Posterior cingulate gyrus (tissue), 11 donors: ENCODE results near the gene ADAMTSL2.

ENCODE experiments used
- DNase-seq, 10 donors: peaks; one replicate each; pipeline versions ENCODE4 v3.0.0 to v3.0.0-alpha.2; 2020 to 2021; ENCODE audit warnings: mixed read lengths in 3 of 10
- intact Hi-C: fragments of 100-400 bp; cut with DNase I; formaldehyde crosslinking; loops from one replicate; pipeline ENCODE4 v1.15.1; 2023

ADAMTSL2 gene

DNA sequence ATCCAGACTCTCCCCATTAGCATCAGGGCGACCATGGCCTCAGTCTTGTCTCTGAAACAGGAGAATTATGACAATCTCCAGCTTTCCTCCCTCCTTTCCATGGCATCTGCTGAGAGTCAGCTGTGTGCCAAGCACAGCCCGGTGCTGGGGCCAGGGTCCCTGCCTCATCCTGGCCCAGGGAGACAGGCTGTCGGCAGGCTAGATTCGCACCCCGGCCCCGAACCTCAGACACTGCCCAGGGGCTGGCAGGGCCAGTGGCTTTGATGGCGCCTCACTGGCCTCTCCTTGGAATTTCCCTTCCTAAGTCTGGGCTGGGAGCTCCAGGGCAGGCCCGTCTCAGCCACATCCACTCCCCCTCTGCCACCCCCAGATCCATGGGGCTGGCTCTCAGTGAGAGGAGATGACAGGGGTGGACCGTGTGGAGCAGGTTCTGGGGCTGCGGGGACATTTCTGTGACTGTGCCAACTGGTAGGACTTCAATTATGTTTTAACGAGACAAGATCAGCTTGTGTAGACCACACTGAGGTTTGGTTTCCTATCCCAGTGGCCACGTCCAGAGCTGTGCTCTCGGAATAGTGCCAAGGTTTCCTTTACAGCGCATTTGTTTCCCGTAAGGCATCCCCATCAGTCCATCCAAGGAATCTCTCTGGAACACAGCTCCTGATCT lies 59.2 kb downstream of the ADAMTSL2 start:
- DNase-seq: peak in 1 of 10 donors; percentile 79
- intact Hi-C loops: no loop called here

DNA sequence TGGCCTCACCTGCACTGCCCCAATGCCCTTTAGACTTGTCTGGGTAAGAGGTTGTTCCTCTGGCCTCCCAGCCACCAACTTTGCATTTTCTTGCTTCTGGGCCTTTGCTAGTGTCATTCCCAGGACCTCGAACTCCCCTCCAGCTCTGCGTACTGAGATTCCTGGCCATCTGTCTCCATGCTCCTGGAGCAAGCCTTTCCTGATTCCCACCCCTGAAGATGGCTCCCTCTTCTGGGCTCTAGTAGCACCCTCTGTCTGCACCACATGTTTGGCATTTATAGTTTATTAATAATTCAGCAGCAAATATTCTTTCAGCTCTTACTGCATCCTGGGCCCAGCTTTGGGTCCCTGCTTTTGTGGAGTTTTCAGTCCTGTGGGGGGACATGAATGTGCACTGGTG lies 59.8 kb downstream of the ADAMTSL2 start:
- intact Hi-C loops: no loop called here
- no peak for DNase-seq

DNA sequence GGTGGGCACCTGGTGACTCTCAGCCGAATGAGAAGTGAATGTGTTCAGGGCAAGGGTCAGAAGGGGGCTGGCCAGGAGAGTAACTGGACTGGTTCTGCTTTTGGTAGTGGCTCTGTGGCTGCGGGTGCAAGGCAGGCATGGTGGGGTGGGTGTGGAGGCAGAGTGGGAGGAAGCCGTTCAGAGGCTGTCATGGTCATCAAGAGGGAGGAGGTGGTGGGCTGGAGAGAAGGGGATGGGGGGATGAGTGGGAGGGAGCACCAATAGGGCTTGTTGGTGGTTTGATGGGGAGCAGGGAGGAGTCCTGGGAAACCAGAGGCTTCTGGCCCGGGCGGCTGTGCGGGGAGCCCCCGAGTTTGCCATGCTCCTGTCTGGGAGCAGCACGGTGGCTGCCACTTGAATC lies 61.4 kb downstream of the ADAMTSL2 start:
- intact Hi-C loops: no loop called here
- DNase-seq: peak in 1 of 10 donors; percentile 57

DNA sequence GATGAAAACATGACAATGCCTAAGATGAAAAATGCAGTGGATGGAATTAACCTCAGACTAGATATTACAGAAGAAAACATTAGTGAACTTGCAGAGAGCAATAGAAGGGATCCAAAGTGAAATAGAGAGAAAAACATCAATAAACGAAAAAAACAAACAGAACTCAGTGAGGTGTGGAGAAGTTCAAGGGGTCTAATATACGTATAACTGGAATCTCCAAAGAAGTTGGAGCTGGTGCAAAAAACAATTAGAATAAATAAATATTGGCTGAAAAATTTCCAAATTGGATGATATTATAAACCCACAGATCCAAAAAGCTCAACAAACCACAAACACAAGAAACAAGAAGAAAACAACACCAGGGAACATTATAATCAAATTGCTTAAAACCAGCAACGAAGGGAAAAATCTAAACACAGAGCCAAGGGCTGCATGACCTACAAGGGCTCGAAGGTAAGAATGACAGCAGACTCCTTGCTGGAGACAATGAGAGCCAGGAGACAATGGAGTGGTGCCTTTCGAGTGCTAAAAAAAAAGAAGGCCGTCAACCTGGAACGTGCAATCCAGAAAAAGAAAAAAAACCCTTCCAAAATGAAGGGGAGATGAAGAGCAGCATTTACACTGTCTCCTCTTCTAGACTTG lies 62.9 kb downstream of the ADAMTSL2 start:
- intact Hi-C loops: no loop called here
- peak in 1 of 10 donors; percentile 3 for DNase-seq

- DNase-seq: peak in 2 of 10 donors; percentile 38 to 50
- intact Hi-C loops: no loop called here
Observed at GRCh38 chr9:133598978-133599377, 64.5 kb downstream of the ADAMTSL2 start.

DNA sequence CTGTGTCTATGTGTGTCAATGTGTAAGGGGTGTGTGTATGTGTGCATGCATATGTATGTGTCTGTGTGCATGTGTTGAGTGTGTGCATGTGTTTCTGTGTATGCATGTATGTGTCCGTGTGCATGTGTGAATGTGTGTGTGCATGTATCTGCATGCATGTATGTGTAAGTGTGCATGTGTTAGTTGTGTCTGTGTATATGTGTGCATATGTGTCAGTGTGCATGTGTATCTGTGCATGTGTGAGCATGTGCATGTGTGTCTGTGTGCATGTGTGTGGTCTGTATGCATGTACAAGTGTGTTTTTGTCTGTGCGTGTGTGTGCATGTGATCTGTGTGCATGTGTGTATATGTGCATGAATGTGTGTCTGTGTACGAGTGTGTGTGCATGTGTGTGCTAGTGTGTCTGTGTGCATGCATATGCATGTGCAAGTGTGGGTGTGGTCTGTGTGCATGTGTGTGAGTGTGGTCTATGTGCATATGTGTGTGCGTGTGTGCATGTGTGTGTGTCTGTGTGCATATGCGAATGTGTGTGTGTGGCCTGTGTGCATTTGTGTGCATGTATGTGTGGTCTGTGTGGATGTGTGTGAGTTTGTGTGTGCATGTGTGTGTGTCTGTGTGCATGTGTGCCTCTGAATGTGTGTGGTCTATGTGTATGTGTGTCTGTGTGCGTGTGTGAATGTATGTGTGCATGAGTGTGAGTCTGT lies 65.1 kb downstream of the ADAMTSL2 start:
- intact Hi-C loops: no loop called here
- DNase-seq: peak in 3 of 10 donors; percentile 7 to 17 (median 8)

- peak in 1 of 10 donors; percentile 19 for DNase-seq
- intact Hi-C loops: no loop called here
Observed at GRCh38 chr9:133600739-133601138, 66.2 kb downstream of the ADAMTSL2 start.

DNA sequence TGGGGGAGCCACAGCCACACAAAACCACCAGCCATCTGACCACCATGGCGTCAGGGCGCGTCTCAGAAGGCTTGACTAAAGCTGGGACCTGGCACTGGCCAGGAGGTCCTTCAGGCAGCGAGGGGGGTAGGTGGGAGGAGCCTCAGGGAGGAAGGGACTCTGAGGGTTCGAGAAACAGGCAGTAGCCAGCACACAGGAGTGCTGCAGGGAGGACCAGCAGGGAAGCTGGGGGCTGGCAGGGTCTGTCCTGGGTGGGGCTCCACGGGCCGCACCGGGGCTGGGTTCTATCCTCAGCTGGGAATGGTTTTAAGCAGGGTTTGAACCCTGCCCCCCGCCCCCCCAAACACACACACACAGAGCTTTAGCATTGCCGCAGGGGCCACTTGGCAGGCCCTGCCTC lies 67.2 kb downstream of the ADAMTSL2 start:
- intact Hi-C loops: no loop called here
- DNase-seq: peak in 3 of 10 donors; percentile 39 to 54 (median 44)

DNA sequence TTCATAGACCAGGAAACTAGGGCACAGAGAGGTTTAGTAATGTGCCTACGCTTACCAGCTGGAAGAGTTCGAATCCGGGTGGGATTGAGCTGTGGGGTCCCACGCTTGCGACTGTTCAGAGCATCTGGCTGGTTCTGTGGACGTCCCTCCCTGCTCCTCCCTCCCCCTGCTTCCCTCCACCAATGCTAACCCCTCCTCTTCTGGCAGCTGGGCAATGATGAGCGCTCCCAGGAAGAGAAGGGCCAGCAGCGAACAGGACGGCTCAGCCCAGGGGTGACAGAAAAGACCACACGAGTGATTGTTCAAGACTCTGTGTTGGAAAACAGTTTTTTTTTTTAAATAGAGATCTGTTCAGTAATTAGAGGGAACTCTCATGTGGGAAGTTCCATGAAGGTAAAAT lies 67.8 kb downstream of the ADAMTSL2 start:
- intact Hi-C loops: no loop called here
- peak in 3 of 10 donors; percentile 29 to 54 (median 34) for DNase-seq

GRCh38 chr9:133603135-133603927 lies 68.8 kb downstream of the ADAMTSL2 start:
- DNase-seq: peak in 3 of 10 donors; percentile 23 to 54 (median 50)
- intact Hi-C loops: no loop called here

DNA sequence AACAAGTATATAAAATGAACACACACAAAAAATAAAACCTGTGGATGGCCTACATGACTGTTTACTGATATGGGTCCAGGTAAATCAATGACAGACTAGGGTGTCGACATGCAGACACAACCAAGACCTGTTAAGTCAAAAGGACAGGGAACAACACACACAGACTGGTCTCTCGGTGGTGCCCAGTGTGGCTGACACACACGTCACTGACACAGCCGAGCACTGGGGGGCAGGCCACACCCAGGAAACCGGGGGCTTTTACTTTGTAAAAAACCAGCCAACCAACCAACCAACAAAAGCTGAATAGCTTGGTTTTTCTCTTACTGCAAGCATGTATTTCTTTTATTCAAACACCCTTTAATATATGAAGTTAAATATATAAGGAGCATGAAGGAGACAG lies 69.7 kb downstream of the ADAMTSL2 start:
- intact Hi-C loops: no loop called here

DNA sequence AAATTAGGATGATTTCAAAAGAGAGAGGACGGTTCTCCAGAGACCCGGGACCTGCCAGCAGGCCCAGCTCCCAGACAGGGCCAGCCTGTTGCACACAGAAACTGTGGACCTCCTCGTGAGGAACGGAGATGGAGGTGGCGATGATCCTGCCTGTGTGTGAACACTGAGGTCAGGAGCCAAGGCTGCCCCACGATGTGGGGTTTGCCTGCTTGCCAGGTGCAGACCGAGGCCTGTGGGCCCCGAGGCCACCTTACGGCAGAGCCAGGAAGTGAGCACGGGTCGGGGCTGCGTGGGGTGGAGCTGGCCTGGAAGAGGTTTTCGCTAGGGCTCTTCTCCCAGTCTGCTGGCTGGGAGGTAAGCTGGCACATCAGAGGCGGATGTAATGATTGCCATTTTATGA lies 70.4 kb downstream of the ADAMTSL2 start:
- peak in 3 of 10 donors; percentile 75 to 85 (median 81) for DNase-seq
- intact Hi-C loops: no loop called here

More for the DNA sequence above, 69.7 kb downstream of the ADAMTSL2 start:
- peak in 3 of 10 donors; percentile 69 to 86 (median 82) for DNase-seq

GRCh38 chr9:133605446-133605845 lies 70.9 kb downstream of the ADAMTSL2 start:
- intact Hi-C loops: no loop called here
- DNase-seq: peak in 3 of 10 donors; percentile 59 to 67 (median 61)

- intact Hi-C loops: no loop called here
- DNase-seq: peak in 3 of 10 donors; percentile 74 to 82 (median 76)
Observed at GRCh38 chr9:133605856-133606707, 71.6 kb downstream of the ADAMTSL2 start.

- DNase-seq: peak in 2 of 10 donors; percentile 70 to 79
- intact Hi-C loops: no loop called here
Observed at GRCh38 chr9:133606708-133607025, 72.2 kb downstream of the ADAMTSL2 start.

- intact Hi-C loops: no loop called here
- peak in 3 of 10 donors; percentile 73 to 83 (median 73) for DNase-seq
Observed at GRCh38 chr9:133607381-133607780, 72.9 kb downstream of the ADAMTSL2 start.

DNA sequence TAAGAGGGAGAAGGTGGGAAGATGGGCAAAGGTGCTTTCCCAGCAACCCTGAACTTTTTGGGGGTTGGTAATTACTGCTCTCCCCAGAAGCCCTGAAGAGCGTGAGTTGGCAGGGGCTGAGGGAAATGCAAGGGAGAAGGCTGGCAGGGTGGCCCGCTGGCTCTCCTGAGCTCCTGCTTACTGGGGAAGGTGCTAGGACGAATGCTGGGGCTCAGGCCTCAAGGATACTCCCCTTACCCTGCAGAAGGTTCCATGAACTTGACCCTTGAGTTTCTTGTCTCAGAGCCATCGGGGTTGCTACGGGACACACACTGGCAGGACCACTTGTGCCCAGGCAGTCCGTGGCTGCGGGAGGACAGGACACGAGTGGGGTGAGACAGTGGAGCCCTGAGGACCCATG lies 73.5 kb downstream of the ADAMTSL2 start:
- DNase-seq: peak in 3 of 10 donors; percentile 58 to 75 (median 68)
- intact Hi-C loops: no loop called here

- intact Hi-C loops: no loop called here
- peak in 2 of 10 donors; percentile 54 to 65 for DNase-seq
Observed at GRCh38 chr9:133608382-133608781, 73.9 kb downstream of the ADAMTSL2 start.

- intact Hi-C loops: no loop called here
- DNase-seq: peak in 3 of 10 donors; percentile 71 to 77 (median 72)
Observed at GRCh38 chr9:133608889-133609288, 74.4 kb downstream of the ADAMTSL2 start.
